T follicular helper cell (primary cell): ENCODE results near the gene CSF3.
A peak's percentile ranks its signal among the peaks of the same experiment; 100 is the strongest.

Experiments
- DNase-seq: peaks from one replicate; pipeline ENCODE4 v3.0.0-alpha.2; 2020; ENCODE audit warnings: low read depth
- total RNA-seq, 2 experiments: gene quantifications; one replicate each; lab custom pipeline; 2026; lab: John Stamatoyannopoulos, UW

CSF3 gene
- total RNA-seq, result 0 reads per million in 2 experiments

GRCh38 chr17:40015005-40015997 lies at the start of gene CSF3:
Gene CSF3 (plus strand): TSS chr17:40015440. CDS start chr17:40015475, 35 bp downstream.
- no peak for DNase-seq

GRCh38 chr17:39966771-39967170 lies 48.5 kb upstream of the CSF3 start:
- no peak for DNase-seq

- no peak for DNase-seq
Measured at GRCh38 chr17:39968761-39969160, 46.5 kb upstream of the CSF3 start.

- DNase-seq, result no peak
Measured at GRCh38 chr17:39969375-39969774, 45.9 kb upstream of the CSF3 start.

GRCh38 chr17:39970157-39970692 lies 45.0 kb upstream of the CSF3 start:
- DNase-seq, result no peak

- no peak for DNase-seq
Measured at GRCh38 chr17:39971076-39971603, 44.1 kb upstream of the CSF3 start.

GRCh38 chr17:39972271-39972670 lies 43.0 kb upstream of the CSF3 start:
- DNase-seq, result no peak

GRCh38 chr17:39973496-39973895 lies 41.7 kb upstream of the CSF3 start:
- no peak for DNase-seq

- DNase-seq, result no peak
Measured at GRCh38 chr17:39974433-39974832, 40.8 kb upstream of the CSF3 start.

- no peak for DNase-seq
Measured at GRCh38 chr17:39975801-39976200, 39.4 kb upstream of the CSF3 start.

GRCh38 chr17:39979016-39979670 lies 36.1 kb upstream of the CSF3 start:
- DNase-seq, result no peak

GRCh38 chr17:39979893-39980350 lies 35.3 kb upstream of the CSF3 start:
- DNase-seq, result no peak

- DNase-seq, result peak; percentile 97
Measured at GRCh38 chr17:39980351-39981206, 34.7 kb upstream of the CSF3 start, which contains the start of gene PSMD3. Gene PSMD3 (plus strand): TSS chr17:39980807. CDS start chr17:39980971, 164 bp downstream.

GRCh38 chr17:39981207-39981741 lies 34.0 kb upstream of the CSF3 start:
- DNase-seq, result no peak

GRCh38 chr17:39981766-39982375 lies 33.4 kb upstream of the CSF3 start:
- DNase-seq, result no peak

- no peak for DNase-seq
Measured at GRCh38 chr17:39988206-39988810, 26.9 kb upstream of the CSF3 start.

- DNase-seq, result no peak
Measured at GRCh38 chr17:39994448-39994847, 20.8 kb upstream of the CSF3 start.

GRCh38 chr17:39995438-39995837 lies 19.8 kb upstream of the CSF3 start:
- no peak for DNase-seq

GRCh38 chr17:39996162-39996561 lies 19.1 kb upstream of the CSF3 start:
- no peak for DNase-seq

GRCh38 chr17:39996800-39997199 lies 18.4 kb upstream of the CSF3 start:
- no peak for DNase-seq
